Measurements from ENCODE around the gene TSPAN5.

TSPAN5 gene

GRCh38 chr4:98558471-98559169, 99.8 kb downstream of the TSPAN5 start:
- Histone ChIP-seq H3K4me3 (ENCODE audit: low read depth, low read length) (no peak overlapping the region), H3K27ac (ENCODE audit: extremely low read depth, low read depth, low read length) (no peak overlapping the region), H3K4me1 (ENCODE audit: control insufficient read depth, insufficient read depth, low read length) (no peaks in the 10 kb centered on the region), H3K9me3 (ENCODE audit: control insufficient read depth, insufficient read depth, low read depth, low read length) (no peaks in the 10 kb centered on the region), H3K36me3 (ENCODE audit: control insufficient read depth in 2 of 2, insufficient read depth in 1 of 2, low read length in 2 of 2) (no peaks in the 10 kb centered on the region)
- ChIA-PET POLR2A (no interaction called here), CTCF (no interaction called here)
- TF ChIP-seq ZNF214 (tag by site-specific recombination; IDR thresholded peaks at IDR 0.05; ENCODE audit: borderline replicate concordance) (peak; percentile 90; the same call in 1 of the 2 replicates), ZFP41 (tag by site-specific recombination; IDR thresholded peaks at IDR 0.05; ENCODE audit: borderline replicate concordance) (no peak)

GRCh38 chr4:98557194-98557892, 101.1 kb downstream of the TSPAN5 start:
- H3K27ac ChIP-seq (ENCODE audit: extremely low read depth, low read depth, low read length), result no peak overlapping the region
- CTCF ChIA-PET, result no interaction called here
- no peaks in the 10 kb centered on the region for H3K36me3 ChIP-seq (ENCODE audit: control insufficient read depth in 2 of 2, insufficient read depth in 1 of 2, low read length in 2 of 2)
- POLR2A ChIA-PET, result no interaction called here
- no peaks in the 10 kb centered on the region for H3K9me3 ChIP-seq (ENCODE audit: control insufficient read depth, insufficient read depth, low read depth, low read length)
- no peaks in the 10 kb centered on the region for H3K4me1 ChIP-seq (ENCODE audit: control insufficient read depth, insufficient read depth, low read length)
- TF ChIP-seq ZNF629 (tag by site-specific recombination; IDR thresholded peaks at IDR 0.05) (0 out of 2 replicates have a peak, but pooled peaks have one; percentile 40), KLF7 (tag by site-specific recombination; IDR thresholded peaks at IDR 0.05; ENCODE audit: borderline replicate concordance) (no peak), ATF2 (tag by site-specific recombination; IDR thresholded peaks at IDR 0.05; ENCODE audit: low read depth) (0 out of 2 replicates have a peak, but pooled peaks have one; percentile 18), PRDM10 (tag by site-specific recombination; IDR thresholded peaks at IDR 0.05) (peak; percentile 31)
- H3K4me3 ChIP-seq (ENCODE audit: low read depth, low read length), result no peak overlapping the region

- H3K27ac ChIP-seq (ENCODE audit: extremely low read depth, low read depth, low read length), result no peak overlapping the region
- H3K9me3 ChIP-seq (ENCODE audit: control insufficient read depth, insufficient read depth, low read depth, low read length), result no peaks in the 10 kb centered on the region
- ChIA-PET CTCF (no interaction called here), POLR2A (no interaction called here)
- no peak overlapping the region for H3K4me3 ChIP-seq (ENCODE audit: low read depth, low read length)
- H3K4me1 ChIP-seq (ENCODE audit: control insufficient read depth, insufficient read depth, low read length), result no peaks in the 10 kb centered on the region
- H3K36me3 ChIP-seq (ENCODE audit: control insufficient read depth in 2 of 2, insufficient read depth in 1 of 2, low read length in 2 of 2), result no peaks in the 10 kb centered on the region
- TF ChIP-seq ZNF571 (tag by site-specific recombination; IDR thresholded peaks at IDR 0.05), result no peak
- no peak for TF ChIP-seq ZNF701 (tag by site-specific recombination; IDR thresholded peaks at IDR 0.05)
- no peak for TF ChIP-seq PRDM4 (tag by site-specific recombination; IDR thresholded peaks at IDR 0.05)
- TF ChIP-seq KLF16 (tag by site-specific recombination; IDR thresholded peaks at IDR 0.05), result no peak
- TF ChIP-seq PRDM10 (tag by site-specific recombination; IDR thresholded peaks at IDR 0.05), result no peak
- no peak for TF ChIP-seq REST (tag by site-specific recombination; IDR thresholded peaks at IDR 0.05)
- TF ChIP-seq GLI2 (tag by site-specific recombination; IDR thresholded peaks at IDR 0.05; ENCODE audit: borderline replicate concordance, low read depth), result no peak
- TF ChIP-seq ZNF37A (tag by site-specific recombination; IDR thresholded peaks at IDR 0.05), result no peak
These were observed 102.0 kb downstream of the TSPAN5 start for GRCh38 chr4:98556451-98556850.

Measured in HEK293 (cell line).